Effector CD4-positive, alpha-beta T cell (primary cell): ENCODE results near the gene TPST2.
"Not testable (repeated sequence)": the region's sequence is repeated elsewhere in the genome, so short reads cannot be mapped to it uniquely, and the experiment has no call there.

Experiments used
- DNase-seq: peaks from one replicate; pipeline ENCODE4 v3.0.0-alpha.2; 2020
- total RNA-seq: gene quantifications from one replicate; lab custom pipeline; 2026; lab: John Stamatoyannopoulos, UW

Gene TPST2
- total RNA-seq, result 24.2 reads per million, percentile 51 among the genes with 10 or more reads in this experiment

GRCh38 chr22:26589845-26590736 lies at the start of gene TPST2:
TPST2 (minus strand) TSS chr22:26590132; CDS start chr22:26541630, 48,502 bp downstream.
- peak; percentile 72 for DNase-seq

- no peak for DNase-seq
Observed at GRCh38 chr22:26636296-26636695, 46.4 kb upstream of the TPST2 start.

- DNase-seq, result no peak
Observed at GRCh38 chr22:26635117-26635516, 45.2 kb upstream of the TPST2 start.

GRCh38 chr22:26634189-26634588 lies 44.3 kb upstream of the TPST2 start:
- no peak for DNase-seq

GRCh38 chr22:26632422-26633155 lies 42.7 kb upstream of the TPST2 start:
- no peak for DNase-seq

- DNase-seq, result no peak
Observed at GRCh38 chr22:26631282-26631681, 41.4 kb upstream of the TPST2 start.

GRCh38 chr22:26629988-26630761 lies 40.2 kb upstream of the TPST2 start:
- DNase-seq, result no peak

GRCh38 chr22:26624803-26625202 lies 34.9 kb upstream of the TPST2 start:
- no peak for DNase-seq

GRCh38 chr22:26623984-26624383 lies 34.1 kb upstream of the TPST2 start:
- no peak for DNase-seq

GRCh38 chr22:26621663-26622062 lies 31.7 kb upstream of the TPST2 start, which contains the start of gene CRYBA4:
CRYBA4 (plus strand) TSS chr22:26621963; CDS start chr22:26622597, 634 bp downstream.
- no peak for DNase-seq

- no peak for DNase-seq
Observed at GRCh38 chr22:26620197-26620596, 30.3 kb upstream of the TPST2 start.

GRCh38 chr22:26619510-26619909 lies 29.6 kb upstream of the TPST2 start:
- DNase-seq, result no peak

- no peak for DNase-seq
Observed at GRCh38 chr22:26618455-26618854, 28.5 kb upstream of the TPST2 start.

GRCh38 chr22:26617271-26618199 lies 27.6 kb upstream of the TPST2 start, which contains the start of gene CRYBB1:
CRYBB1 (minus strand) TSS chr22:26618027; CDS start chr22:26616319, 1,708 bp downstream.
- DNase-seq, result no peak

- no peak for DNase-seq
Observed at GRCh38 chr22:26616650-26617049, 26.7 kb upstream of the TPST2 start.

- DNase-seq, result no peak
Observed at GRCh38 chr22:26615830-26616435, 26.0 kb upstream of the TPST2 start.

GRCh38 chr22:26615149-26615548 lies 25.2 kb upstream of the TPST2 start:
- no peak for DNase-seq

GRCh38 chr22:26614322-26614721 lies 24.4 kb upstream of the TPST2 start:
- DNase-seq, result no peak

GRCh38 chr22:26613753-26614152 lies 23.8 kb upstream of the TPST2 start:
- DNase-seq, result not testable (repeated sequence)

GRCh38 chr22:26612652-26613051 lies 22.7 kb upstream of the TPST2 start:
- no peak for DNase-seq

- DNase-seq, result no peak
Observed at GRCh38 chr22:26610996-26611395, 21.1 kb upstream of the TPST2 start.
